ENCODE data around the gene HOXA11. TPM values are rescaled to one million over a fixed set of nuclear protein-coding genes. Genes with fewer than 3 reads are reported as not detected.

Gene HOXA11
- total RNA-seq, 1 donor from 2014 or later, result not detected

DNA sequence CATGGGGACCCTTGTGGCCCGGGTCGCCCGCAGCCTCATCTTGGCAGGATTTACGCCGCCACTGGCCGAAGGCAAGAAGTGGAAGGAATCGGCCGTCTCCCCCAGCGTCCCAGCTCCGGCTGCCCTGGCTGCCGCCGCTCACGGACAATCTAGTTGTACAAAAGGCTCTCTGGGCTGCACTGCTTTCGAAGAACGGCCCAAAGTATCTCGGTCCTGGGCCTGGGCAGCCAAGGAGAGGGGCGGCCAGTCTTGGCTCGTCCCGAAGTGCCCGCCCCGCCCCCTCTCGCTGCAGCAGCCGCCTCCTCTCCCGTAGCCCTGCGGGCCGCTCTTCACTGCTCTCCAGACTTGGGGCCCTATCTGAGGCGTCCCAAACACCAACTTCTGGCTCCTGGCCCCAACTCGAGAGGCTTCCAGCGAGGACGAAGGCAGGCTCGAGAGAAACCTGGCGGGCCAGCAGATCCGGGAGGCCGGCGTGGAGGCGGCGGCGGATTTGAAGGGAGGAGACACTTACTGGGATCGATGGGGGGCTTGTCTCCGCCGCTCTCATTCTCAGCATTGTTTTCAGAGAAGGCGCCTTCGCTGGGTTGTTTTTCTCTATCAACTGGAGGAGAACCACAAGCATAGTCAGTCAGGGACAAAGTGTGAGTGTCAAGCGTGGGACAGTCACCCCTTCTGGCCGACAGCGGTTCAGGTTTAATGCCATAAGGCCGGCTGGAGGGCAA is 20.5 kb downstream of the HOXA11 start:
- intact Hi-C loops (cut with DNase I), result loop anchor here (5.0 to 10.0 kb wide), 2 partner anchors 797 to 1280 kb away; no protein-coding TSS in a partner anchor
- ATAC-seq, result no peak
- peak; percentile 69 for DNase-seq (ENCODE audit: missing footprints)

DNA sequence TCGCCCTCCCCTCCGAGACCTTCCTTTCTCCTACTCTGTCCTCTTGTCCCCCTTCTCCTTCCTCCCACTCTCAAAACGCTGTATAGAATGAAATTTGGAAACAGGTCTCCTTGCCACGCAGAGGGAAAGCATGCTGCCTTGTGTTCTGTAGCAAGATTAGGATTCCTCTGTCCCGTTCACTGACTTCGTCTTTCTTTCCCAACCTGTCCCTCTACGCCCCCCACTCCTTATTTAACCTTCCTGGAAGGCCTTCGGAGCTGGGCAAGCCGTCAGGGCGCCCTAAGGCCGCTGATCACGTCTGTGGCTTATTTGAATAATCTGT is 21.0 kb downstream of the HOXA11 start:
- ATAC-seq (no peak), DNase-seq (ENCODE audit: missing footprints) (no peak)
- intact Hi-C loops (cut with DNase I), result loop anchor here (5.0 to 10.0 kb wide), 2 partner anchors 797 to 1279 kb away; no protein-coding TSS in a partner anchor

DNA sequence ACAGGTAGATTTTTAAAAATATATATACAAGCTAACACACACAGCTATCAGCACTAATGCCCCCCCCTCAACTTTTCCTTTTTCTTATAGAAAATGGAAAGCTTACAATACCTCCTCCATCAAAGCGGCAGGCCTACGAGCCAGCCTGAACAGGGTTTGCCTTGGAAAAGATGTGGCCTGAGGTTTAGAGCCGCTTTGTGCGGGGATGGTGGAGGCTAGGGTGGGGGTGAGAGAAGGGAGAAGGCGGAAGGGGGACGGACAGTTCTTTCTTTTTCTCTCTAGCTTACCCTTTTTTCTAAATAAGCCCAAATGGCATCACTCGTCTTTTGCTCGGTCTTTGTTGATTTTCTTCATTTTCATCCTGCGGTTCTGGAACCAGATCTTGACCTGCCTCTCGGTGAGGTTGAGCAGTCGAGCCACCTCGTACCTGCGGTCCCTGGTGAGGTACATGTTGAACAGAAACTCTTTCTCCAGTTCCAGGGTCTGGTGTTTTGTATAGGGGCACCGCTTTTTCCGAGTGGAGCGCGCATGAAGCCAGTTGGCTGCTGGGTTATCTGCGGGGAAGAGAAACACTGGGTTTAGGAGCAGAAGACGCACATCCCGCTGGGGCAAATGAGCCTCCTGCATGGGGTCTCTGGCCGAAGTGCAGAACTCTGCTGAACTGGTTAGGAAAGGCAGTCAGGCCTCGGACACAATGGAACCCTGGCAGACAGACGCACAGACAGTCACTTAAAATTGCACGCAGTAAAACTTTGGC is 21.6 kb downstream of the HOXA11 start:
- intact Hi-C loops (cut with DNase I), result loop anchor here (5.0 to 10.0 kb wide), 2 partner anchors 796 to 1279 kb away; no protein-coding TSS in a partner anchor
- DNase-seq (ENCODE audit: missing footprints) (peak; percentile 48), ATAC-seq (no peak)

DNA sequence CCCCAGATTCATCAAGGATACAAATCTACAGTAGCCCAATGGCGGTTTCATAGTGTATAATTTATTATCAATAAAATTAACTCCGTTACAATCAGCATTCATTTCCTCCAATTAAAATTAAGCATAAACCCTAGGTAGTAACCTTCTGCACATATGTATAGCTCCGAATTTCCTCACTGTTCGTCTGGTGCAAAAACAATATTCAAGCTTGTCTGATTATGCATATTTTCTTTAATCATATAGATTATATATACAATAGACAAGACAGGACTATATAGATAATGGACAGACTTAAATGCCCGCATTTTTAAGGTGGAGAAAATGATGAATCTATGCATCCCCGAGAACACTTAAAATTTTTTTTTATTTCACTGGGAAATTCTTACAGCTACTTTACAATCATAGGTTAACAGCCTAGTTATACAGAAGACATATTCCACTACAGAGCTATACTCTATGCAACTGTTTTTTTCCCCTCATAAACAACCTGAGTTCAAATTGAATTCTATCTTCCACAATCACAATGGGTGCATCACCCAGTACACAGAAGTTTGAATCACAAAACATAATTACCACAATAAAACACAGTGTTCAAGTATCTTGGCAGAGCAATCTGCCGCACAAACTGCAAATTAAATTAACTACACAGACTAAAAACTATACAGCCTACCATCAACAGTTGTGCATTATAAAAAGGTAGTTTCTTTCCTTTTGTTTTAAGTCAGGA is 22.3 kb downstream of the HOXA11 start:
- ATAC-seq (no peak), DNase-seq (ENCODE audit: missing footprints) (no peak)
- intact Hi-C loops (cut with DNase I), result loop anchor here (5.0 to 10.0 kb wide), 2 partner anchors 795 to 1278 kb away; no protein-coding TSS in a partner anchor

DNA sequence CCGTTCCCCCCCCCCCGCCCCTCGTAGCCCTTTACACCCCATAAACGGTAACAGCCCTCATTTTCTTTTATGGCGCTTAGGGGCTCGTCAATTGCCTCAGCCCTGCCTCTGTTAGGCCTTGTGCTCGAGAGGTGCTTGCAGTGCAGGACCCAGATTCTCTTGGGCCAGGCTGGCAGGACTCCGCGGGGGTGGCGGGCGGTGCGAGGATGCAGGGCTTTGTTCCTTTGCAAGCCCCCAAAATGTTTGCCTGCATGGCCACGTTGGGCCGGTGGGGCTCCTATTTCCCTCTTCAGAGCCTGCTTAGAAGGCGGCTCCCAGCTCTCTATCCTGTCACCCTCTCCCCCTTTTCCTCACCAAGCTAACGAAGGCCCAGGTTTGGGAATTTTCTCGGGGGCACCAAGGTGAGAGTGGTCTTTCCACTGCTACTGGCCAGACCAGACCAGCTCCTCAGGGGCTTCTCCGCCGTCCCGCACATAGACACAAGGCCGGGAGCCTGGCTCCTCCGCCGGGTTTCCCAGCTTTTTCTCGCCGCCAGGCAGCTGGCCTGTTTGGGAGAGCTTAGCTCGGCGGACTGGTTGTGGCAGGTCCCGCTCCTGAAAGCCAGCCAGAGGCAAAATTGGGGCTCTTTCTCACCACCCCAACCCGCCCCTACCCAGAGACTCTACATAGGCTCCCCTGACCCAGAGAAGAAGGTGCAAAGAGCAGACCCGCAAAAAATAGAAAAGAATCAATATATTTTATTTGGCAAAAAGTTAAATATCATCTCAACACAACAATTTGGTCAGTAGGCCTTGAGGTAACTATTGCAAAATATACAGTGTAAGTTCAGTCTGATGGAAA is 23.1 kb downstream of the HOXA11 start:
- ATAC-seq (no peak), DNase-seq (ENCODE audit: missing footprints) (peak; percentile 33)
- intact Hi-C loops (cut with DNase I), result loop anchor here (2.0 to 10.0 kb wide), 3 partner anchors 479 to 1277 kb away; no protein-coding TSS in a partner anchor

DNA sequence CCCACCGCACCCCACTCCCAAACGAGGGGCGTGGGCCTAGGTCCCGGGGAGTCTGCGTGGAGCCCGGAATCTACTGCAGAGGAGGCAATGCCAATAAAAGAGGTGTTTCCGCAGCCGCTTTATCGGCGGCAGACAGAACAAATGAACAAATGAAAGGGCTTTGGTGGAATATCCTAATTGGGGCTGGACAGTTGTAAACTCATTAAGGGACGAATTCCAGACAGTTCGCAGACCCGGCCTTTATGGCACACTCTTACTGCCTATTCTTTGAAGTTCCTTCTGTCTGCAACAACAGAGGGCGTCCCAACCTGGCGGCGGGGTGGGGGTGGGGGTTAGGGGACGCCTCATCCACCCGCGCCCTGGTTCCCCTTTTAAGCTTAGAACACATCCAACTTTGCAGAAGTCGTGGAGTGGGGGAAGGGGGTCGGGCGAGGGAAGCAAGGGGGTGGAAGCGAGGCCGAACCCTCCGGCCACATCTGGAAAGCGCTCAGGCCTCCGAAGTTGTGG is 23.8 kb downstream of the HOXA11 start:
- intact Hi-C loops (cut with DNase I), result loop anchor here (2.0 to 10.0 kb wide), 3 partner anchors 478 to 1276 kb away; no protein-coding TSS in a partner anchor
- ATAC-seq (peak; percentile 17), DNase-seq (ENCODE audit: missing footprints) (peak; percentile 82)

DNA sequence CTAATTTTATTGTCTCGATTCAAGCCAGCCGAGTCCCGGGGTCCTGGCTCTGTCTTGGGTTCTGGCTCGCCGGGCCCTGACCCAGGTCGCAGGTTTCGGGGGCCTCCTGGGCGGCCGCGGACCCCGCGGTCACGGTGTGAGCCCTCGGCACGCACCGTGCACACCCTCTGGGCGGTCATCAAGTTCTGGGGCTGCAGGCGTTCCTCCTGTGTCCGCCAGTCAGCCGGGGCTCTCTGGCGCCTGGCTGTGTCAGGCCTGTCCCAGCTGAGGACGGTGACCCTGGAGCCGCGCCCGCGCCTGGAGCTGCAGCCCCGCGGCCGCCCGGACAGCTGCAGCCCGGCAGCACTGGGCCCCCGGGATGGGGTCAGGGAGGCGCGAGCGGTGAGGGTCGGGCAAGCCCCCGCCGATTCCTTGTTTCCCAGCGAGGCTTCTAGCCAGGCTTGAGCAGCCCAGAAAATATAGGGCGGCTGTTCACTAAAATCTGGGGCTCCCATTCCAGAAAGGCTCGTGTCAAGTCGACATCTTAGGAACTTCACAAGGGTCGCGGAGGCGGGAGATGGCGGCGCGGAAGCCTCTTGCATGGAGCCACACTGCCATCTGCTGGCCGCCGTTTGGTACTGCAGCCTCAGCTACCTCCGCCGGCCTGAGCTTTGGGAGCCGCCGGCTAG is 24.4 kb downstream of the HOXA11 start:
- intact Hi-C loops (cut with DNase I), result loop anchor here (2.0 to 10.0 kb wide), 3 partner anchors 478 to 1276 kb away; no protein-coding TSS in a partner anchor
- DNase-seq (ENCODE audit: missing footprints) (peak; percentile 94), ATAC-seq (peak; percentile 81)

DNA sequence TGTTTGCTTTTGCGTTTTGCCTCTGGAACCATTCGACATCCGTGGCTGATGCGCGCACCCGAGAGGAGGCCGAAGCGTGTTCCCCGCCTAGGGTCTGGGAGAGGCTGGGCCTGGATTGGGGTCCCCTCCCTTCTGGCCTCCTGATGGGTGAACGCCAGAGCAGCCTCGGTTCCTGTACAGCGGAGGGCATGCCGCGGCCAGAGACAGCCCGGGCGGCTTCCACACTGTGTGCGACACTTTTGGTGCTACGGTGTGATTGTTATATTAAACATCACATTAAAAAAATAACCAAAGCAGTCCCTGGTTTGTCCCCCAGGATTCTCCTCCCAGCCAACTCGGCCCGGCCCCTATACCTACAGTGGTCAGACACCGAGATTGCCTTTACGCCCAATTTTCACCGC is 24.9 kb downstream of the HOXA11 start:
- ATAC-seq (no peak), DNase-seq (ENCODE audit: missing footprints) (peak; percentile 71)
- intact Hi-C loops (cut with DNase I), result loop anchor here (2.0 to 10.0 kb wide), 3 partner anchors 477 to 1275 kb away; no protein-coding TSS in a partner anchor

DNA sequence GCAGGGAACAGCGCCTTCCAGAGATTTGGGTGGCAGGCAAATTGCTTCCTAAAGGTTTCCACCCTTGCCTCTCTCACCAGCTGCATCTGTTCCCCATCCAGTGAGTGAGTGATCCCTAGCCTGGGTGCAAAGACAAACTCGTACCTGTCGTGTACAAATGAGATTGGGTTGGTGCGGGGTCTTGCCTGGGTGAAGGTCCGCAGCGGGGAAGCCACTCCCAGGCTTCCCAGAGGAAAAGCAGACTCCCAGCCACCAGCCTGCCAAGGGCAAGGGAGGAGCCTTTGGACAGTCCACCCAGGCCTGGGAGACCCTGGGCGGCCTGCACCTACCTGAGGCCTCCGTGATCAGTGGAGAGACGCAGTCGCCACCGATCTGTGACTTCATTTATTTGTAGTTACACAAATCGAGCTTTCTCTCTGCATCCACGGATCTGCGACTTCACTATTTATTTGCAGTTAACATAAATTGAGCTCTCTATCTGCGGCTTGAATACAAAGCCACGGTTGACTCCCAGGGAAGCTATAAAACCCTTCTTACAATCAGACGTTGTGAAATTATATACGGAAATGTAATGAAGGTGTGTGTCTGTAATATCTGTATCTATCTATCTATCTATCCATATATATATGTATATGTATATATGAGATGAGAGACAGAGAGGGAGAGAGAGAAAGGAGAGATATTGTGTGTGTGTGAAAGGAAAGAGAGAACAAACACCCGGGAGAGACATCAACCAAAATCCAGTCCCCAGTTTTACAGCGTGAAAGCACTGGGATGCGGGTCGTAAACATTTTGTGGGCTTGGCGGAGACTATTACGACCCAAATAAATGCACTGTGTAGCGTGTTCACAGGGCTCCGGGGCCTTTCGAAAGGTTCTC is 25.5 kb downstream of the HOXA11 start:
- peak; percentile 50 for DNase-seq (ENCODE audit: missing footprints)
- no peak for ATAC-seq
- intact Hi-C loops (cut with DNase I), result loop anchor here (2.0 to 10.0 kb wide), 3 partner anchors 477 to 1275 kb away; no protein-coding TSS in a partner anchor

DNA sequence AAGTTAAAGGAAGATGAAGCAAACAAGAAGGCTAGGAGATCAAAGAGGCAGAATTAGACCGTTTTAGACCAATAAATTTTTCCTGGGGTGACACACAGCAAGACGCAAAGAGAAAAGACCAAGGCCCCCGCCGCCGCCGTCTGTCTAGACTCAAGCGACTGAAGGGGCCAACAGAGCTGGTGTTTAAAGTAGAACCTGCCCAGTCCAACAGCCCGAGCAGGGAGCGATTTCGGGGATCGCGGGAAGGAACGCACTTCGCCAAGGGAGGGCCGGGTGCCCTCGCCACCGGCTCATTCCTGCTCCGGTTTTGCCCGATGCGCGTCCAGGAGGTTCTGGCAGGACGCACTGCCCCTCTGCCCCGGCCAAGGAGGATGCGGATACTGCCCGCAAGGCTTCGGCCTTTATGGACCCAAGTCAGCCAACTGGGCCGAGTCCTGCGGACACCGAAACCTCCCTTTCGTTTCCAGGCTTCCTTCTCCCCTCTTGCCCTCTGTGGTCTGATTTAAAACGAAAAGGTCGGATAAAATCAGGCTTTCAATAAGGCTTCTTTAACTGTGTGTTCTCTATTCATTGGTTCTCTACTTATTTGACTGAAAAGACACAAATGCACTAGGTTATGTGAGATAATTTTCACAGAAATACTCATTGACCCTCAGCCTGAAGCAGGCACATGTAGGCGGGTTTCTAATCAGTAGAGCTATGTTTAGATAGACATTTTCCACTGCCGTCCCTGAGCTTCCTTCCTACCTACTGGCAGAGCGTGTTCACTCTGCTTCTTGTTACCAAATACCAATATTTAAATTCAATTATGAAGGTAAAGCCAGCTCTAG is 26.4 kb downstream of the HOXA11 start:
- peak; percentile 50 for DNase-seq (ENCODE audit: missing footprints)
- ATAC-seq, result no peak
- intact Hi-C loops (cut with DNase I), result no loop called here

DNA sequence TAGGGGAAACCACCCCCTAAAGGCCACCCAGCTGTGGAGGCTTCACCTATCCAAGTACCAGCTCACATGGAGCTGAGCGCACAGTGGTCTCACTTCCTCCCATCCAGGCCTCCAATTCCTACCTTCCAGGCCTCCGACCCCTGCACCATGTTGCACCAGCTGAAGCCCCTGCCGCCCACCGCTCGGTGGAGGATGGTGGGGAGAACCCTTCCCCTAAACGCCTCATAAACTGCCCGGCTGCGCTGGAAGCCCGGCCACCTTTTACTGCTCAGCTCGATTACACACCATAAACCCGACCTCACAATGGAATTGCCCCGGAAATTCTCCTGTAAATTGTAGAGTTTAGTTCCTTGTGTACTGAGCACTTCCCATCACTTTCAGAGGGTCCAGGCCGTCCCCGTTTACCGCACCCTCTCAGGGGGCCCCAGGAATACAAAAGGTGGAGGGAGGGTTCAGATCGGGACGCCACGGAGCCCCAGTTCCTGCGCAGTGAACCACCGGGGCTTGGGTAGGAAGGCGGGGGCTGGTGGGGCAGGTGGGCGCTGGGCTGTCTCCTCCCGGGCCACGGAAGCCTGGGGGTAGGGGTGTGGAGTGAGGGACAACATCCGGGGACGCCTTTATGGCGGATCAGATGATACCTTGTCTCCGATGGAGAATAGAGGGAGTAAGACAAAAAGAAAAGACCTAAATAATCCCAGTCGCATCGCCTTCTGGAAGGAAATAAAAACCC is 27.2 kb downstream of the HOXA11 start:
- no peak for ATAC-seq
- intact Hi-C loops (cut with DNase I), result no loop called here
- peak; percentile 35 for DNase-seq (ENCODE audit: missing footprints)

DNA sequence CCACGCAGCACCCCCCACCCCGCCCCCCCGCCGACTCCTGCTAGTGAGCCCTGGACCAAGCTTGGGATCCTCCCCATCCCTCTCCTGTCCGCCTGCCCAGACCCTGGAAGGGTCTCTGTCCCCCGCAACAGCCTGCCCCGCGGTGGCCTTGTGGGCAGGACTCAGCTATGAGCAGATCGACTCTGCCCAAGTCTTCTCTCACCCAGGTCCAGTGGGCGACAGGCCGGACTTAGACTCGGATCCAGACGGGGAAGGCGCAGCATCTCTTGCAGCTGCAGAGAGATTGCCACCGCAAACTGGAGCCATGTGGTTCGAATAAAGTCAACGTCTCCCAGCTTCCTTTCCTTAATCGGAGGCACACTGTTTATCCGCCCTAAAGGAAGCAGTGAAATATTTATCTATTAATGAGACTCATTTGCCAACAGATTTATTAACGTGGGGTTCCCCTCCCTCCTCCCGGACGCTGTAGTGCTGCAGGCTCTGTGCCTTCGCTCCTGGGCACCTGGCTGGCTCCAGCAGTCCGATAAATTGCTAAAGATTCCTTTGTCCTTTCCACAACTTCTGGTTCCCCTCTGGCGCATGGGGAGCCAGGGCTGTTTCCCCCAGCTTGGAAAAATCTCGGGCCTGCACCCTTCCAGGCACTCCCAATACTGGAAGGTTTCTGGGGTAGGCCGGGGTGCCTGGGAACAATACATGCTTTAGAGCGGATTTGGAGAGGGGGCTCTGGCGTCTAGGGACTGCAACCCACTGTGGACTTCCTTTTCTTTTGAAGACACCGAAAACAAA is 27.9 kb downstream of the HOXA11 start:
- peak; percentile 11 for DNase-seq (ENCODE audit: missing footprints)
- no peak for ATAC-seq
- intact Hi-C loops (cut with DNase I), result no loop called here

DNA sequence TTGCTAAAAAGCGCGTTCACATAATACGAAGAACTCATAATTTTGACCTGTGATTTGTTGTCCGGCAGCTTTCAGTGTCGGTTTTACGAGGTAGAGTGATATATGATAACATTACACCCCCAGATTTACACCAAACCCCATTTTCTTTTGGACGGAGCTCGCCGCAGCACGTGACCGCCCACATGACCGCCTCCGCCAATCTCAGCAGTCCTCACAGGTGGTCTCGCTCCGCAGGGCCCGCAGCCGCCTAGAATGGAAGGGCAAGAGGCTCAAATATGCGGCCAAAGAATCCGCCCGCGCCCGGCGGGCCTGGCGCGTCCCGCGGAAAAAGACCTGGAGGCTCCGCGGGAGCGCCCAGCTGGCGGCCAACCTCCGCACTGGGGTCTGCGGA is 28.5 kb downstream of the HOXA11 start, which contains the start of gene HOXA7:
Gene HOXA7, minus strand, starts transcription at position 168 of the 391 bp plus-strand sequence. Its CDS starts 130 bp downstream, at position 38.
- DNase-seq (ENCODE audit: missing footprints), result no peak
- intact Hi-C loops (cut with DNase I), result no loop called here
- ATAC-seq, result no peak

DNA sequence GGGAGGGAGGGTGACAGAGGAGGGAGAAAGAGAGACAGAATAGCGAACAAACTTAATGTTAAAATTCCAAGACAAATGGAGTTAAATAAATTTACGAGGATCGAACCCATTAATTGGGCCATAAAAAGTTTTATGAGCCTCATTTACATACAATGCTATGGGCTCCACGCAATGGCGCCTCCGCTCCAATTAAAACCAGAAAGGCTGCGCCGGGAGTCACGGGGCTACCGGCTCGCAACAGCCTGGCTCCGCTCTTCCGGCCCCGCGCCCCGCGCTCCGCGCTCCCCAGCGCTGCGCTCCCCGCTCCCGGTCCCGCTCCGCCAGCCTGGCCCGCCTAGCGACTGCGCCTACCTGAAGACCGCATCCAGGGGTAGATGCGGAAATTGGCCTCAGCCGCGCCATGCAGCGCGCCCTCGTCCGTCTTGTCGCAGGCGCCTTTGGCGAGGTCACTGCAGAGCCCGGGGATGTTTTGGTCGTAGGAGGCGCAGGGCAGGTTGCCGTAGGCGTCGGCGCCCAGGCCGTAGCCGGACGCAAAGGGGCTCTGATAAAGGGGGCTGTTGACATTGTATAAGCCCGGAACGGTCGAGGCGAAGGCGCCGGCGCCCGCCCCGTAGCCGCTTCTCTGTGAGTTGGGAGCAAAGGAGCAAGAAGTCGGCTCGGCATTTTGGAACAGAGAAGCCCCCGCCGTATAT is 29.1 kb downstream of the HOXA11 start:
- DNase-seq (ENCODE audit: missing footprints) (peak; percentile 62), ATAC-seq (no peak)
- intact Hi-C loops (cut with DNase I), result no loop called here
